HepG2 (cell line): ENCODE data around the gene PLXNA4. TPM values are rescaled to one million over a fixed set of nuclear protein-coding genes. Genes with fewer than 3 reads are reported as not detected.

Source experiments
- ATAC-seq: fragments of 200-7000 bp; cut with Tn5 transposase; 3 replicates; pipeline ENCODE4 v1.9.1; 2020; ENCODE audit warnings: mild to moderate bottlenecking, moderate library complexity
- BruUV-seq: library from RNA; stranded (reverse); fragments of 400-500 nt; replicated peaks from 2 replicates; lab custom pipeline; 2021; lab: Mats Ljungman, UMichigan
- CTCF ChIA-PET: fragments of 300-600 bp; formaldehyde crosslinking; extraction: SDS; loops from one replicate; lab custom pipeline; 2021; ENCODE audit warnings: low total read pairs, inconsistent platforms, low intra/inter-chr PET ratio; lab: Yijun Ruan, JAX
- POLR2A ChIA-PET: fragments of 350-600 bp; sonication (Branson Sonifier 250); formaldehyde crosslinking; loops from one replicate; lab custom pipeline; 2020; ENCODE audit warnings: antibody characterized with exemption, inconsistent platforms; lab: Yijun Ruan, JAX
- DNase-seq: peaks from one replicate; pipeline ENCODE4 v3.0.0-alpha.2; 2015; ENCODE audit warnings: low spot score
- FAIRE-seq: peaks from 3 replicates; lab custom pipeline; 2011; peaks lifted over from hg19 to GRCh38; lab: Jason Lieb, UNC
- H2AFZ ChIP-seq: one replicate; pipeline ENCODE4 v1.6.1; 2011; ENCODE audit warnings: low read length, inconsistent platforms
- H3K27ac ChIP-seq: fragments of 300-600 bp; 3 replicates; pipeline ENCODE4 v1.8.0; 2011; ENCODE audit warnings: mixed run types, mild to moderate bottlenecking, mixed read lengths, low read length, inconsistent platforms; ENCODE audit not compliant: insufficient read depth; ENCODE audit errors: extremely low read length
- H3K27me3 ChIP-seq, 2 experiments: fragments of 200-600 bp in 1 of 2; 2 replicates in 1 of 2; 3 replicates in 1 of 2; pipeline versions ENCODE4 v1.6.0 to v1.8.0; 2011; ENCODE audit warnings: low read length in 2 of 2, mild to moderate bottlenecking in 2 of 2, moderate library complexity in 2 of 2, inconsistent platforms in 1 of 2; ENCODE audit not compliant: insufficient read depth in 2 of 2, control insufficient read depth in 1 of 2
- H3K36me3 ChIP-seq, 2 experiments: fragments of 200-600 bp in 1 of 2; replicated peaks in 1 of 2; 2 replicates in 1 of 2; 3 replicates in 1 of 2; pipeline versions ENCODE4 v1.5.1 to v1.8.0; 2011; ENCODE audit warnings: low read length in 2 of 2, inconsistent platforms in 1 of 2; ENCODE audit not compliant: insufficient read depth in 2 of 2, control insufficient read depth in 1 of 2
- H3K4me1 ChIP-seq: 2 replicates; pipeline ENCODE4 v1.5.1; 2012; ENCODE audit warnings: low read length, inconsistent platforms; ENCODE audit not compliant: insufficient read depth
- H3K4me2 ChIP-seq: 2 replicates; pipeline ENCODE4 v1.6.0; 2011; ENCODE audit warnings: low read depth, low read length, inconsistent platforms
- H3K4me3 ChIP-seq, 3 experiments: fragments of 200-600 bp in 1 of 3; sonication (generic), shearing (Covaris generic) in 1 of 3; replicated peaks in 1 of 3; 2 replicates each; pipeline ENCODE4 v1.5.1; 2011 to 2016; ENCODE audit warnings: low read length in 3 of 3, inconsistent platforms in 2 of 3, low read depth in 2 of 3, mild to moderate bottlenecking in 2 of 3, control low read depth in 1 of 3, mixed read lengths in 1 of 3; ENCODE audit not compliant: insufficient read depth in 1 of 3
- H3K79me2 ChIP-seq: one replicate; pipeline ENCODE4 v1.6.1; 2011; ENCODE audit warnings: low read length, inconsistent platforms; ENCODE audit not compliant: insufficient read depth
- H3K9ac ChIP-seq: 2 replicates; pipeline ENCODE4 v1.6.0; 2011; ENCODE audit warnings: mild to moderate bottlenecking, low read depth, low read length, inconsistent platforms; ENCODE audit not compliant: insufficient read depth
- H3K9me3 ChIP-seq: 2 replicates; pipeline ENCODE4 v1.5.1; 2012; ENCODE audit warnings: mild to moderate bottlenecking, low read length
- H4K20me1 ChIP-seq: 2 replicates; pipeline ENCODE4 v1.6.0; 2011; ENCODE audit warnings: inconsistent platforms, mild to moderate bottlenecking, low read length, moderate library complexity; ENCODE audit not compliant: insufficient read depth
- AHR ChIP-seq: IDR thresholded peaks from 2 replicates; pipeline ENCODE4 v1.6.1; 2018; ENCODE audit warnings: missing genetic modification reagents, missing compliant biosample characterization
- EHMT2 ChIP-seq: fragments of 200-600 bp; sonication (generic); IDR thresholded peaks from 2 replicates; pipeline ENCODE4 v1.7.0; 2017; ENCODE audit warnings: antibody characterized with exemption, low read depth, low read length, borderline replicate concordance
- HMG20B ChIP-seq: conservative IDR thresholded peaks from 2 replicates; pipeline ENCODE4 v1.6.1; 2016; ENCODE audit warnings: missing genetic modification reagents, missing compliant biosample characterization
- POLR2A ChIP-seq, 2 experiments: IDR thresholded peaks; 2 replicates each; pipeline ENCODE4 v1.6.1; 2011; ENCODE audit warnings: low read depth in 2 of 2, low read length in 2 of 2, mild to moderate bottlenecking in 1 of 2, moderate library complexity in 1 of 2; ENCODE audit not compliant: insufficient read depth in 1 of 2
- TBL1XR1 ChIP-seq: fragments of 150-350 bp; IDR thresholded peaks from 2 replicates; pipeline ENCODE4 v1.6.1; 2014; ENCODE audit warnings: borderline replicate concordance, low read length; ENCODE audit not compliant: partially characterized antibody
- TRIM24 ChIP-seq: sonication (generic); formaldehyde crosslinking; IDR thresholded peaks from 2 replicates; pipeline ENCODE4 v1.8.0; 2022; ENCODE audit warnings: mild to moderate bottlenecking, missing genetic modification reagents
- XRCC5 ChIP-seq: fragments of 200-400 bp; formaldehyde crosslinking; optimal IDR thresholded peaks from 2 replicates; pipeline ENCODE3; 2017; ENCODE audit warnings: mild to moderate bottlenecking, low read length
- ZFX ChIP-seq: sonication (generic); formaldehyde crosslinking; IDR thresholded peaks from 2 replicates; pipeline ENCODE4 v1.4.0; 2020; ENCODE audit warnings: mild to moderate bottlenecking, low read depth, missing genetic modification reagents, moderate library complexity
- ZSCAN25 ChIP-seq: sonication (generic); formaldehyde crosslinking; IDR thresholded peaks from 2 replicates; pipeline ENCODE4 v1.8.0; 2022; ENCODE audit warnings: mild to moderate bottlenecking, missing genetic modification reagents
- WGBS: methylation state at CpG from one replicate; pipeline ENCODE4 v1.1.6; 2017; ENCODE audit warnings: low lambda C conversion rate; 5-methylcytosine and 5-hydroxymethylcytosine counted together
- in situ Hi-C: cut with HindIII; loops from 2 replicates; pipeline ENCODE4 v1.10.0; 2017; ENCODE audit warnings: low pct_unique_long_range_greater_than_20kb; ENCODE audit not compliant: extremely low pct_ligation_motif_present
- intact Hi-C: fragments of 100-400 bp; cut with micrococcal nuclease; formaldehyde crosslinking; loops from one replicate; pipeline ENCODE4 v1.10.0; 2022; ENCODE audit not compliant: unreplicated experiment
- polyA plus RNA-seq, 8 experiments: library from polyadenylated mRNA; depleted of rRNA in 3 of 8; stranded (reverse) in 7 of 8; unstranded in 1 of 8; fragments of >200 nt; fragmentation: Illumina TruSeq in 4 of 8; extraction: Trizol in 4 of 8; gene quantifications; 2 replicates each; pipeline versions ENCODE4 v1.2.1 to v1.2.3, GENCODE V29; 2011 to 2016; ENCODE audit warnings: low read depth in 4 of 8, missing spikeins in 1 of 8, mixed read lengths in 1 of 8; ENCODE audit not compliant: insufficient read depth in 1 of 8
- total RNA-seq, 5 experiments: library from RNA; depleted of rRNA; stranded (reverse); fragments of >200 nt; fragmentation: Illumina TruSeq; extraction: Trizol; gene quantifications; 2 replicates each; pipeline ENCODE4 v1.2.3, GENCODE V29; 2016; ENCODE audit warnings: low read depth in 1 of 5
- TF ChIP-seq, protein P1 (sequence below): IDR thresholded peaks from 2 replicates; pipeline ENCODE4 v1.6.1; 2016; ENCODE audit warnings: missing biosample characterization, missing genetic modification reagents, low read depth

PLXNA4 gene
- total and polyA plus RNA-seq, 2 of the 13 experiments (the other 11 are each of a cell fraction or from before 2014, with no cell fraction given): 0.01 to 0.04 TPM

GRCh38 chr7:132154695-132155471 lies 421.4 kb downstream of the PLXNA4 start:
- CTCF ChIA-PET: no interaction called here
- Histone ChIP-seq H3K36me3 (no peaks in the 10 kb centered on the region), H3K4me3 (no peak overlapping the region), H3K27me3 (peaks cover 3 to 59% of the 10 kb centered on the region in 2 experiments)
- no peak for DNase-seq
- no peak for TF ChIP-seq EHMT2
- TF ChIP-seq AHR: no peak
- TF ChIP-seq TRIM24 (CRISPR knock-in tag): no peak
- no peak for TF ChIP-seq ZSCAN25 (CRISPR knock-in tag)
- no peak for TF ChIP-seq XRCC5
- TF ChIP-seq HMG20B (CRISPR knock-in tag): no peak
- no peak for TF ChIP-seq TBL1XR1
- TF ChIP-seq, protein P1, sequence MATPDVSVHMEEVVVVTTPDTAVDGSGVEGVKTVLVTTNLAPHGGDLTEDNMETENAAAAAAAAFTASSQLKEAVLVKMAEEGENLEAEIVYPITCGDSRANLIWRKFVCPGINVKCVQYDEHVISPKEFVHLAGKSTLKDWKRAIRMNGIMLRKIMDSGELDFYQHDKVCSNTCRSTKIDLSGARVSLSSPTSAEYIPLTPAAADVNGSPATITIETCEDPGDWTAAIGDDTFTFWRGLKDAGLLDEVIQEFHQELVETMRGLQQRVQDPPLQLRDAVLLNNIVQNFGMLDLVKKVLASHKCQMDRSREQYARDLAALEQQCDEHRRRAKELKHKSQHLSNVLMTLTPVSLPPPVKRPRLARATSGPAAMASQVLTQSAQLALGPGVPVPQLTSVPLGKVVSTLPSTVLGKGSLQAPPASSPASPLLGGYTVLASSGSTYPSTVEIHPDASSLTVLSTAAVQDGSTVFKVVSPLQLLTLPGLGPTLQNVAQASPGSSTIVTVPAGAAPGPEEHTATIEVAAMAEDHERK (CRISPR knock-in tag): no peak
- no peak for TF ChIP-seq ZFX
- TF ChIP-seq POLR2A (IDR thresholded peaks at IDR 0.05; ENCODE audit: insufficient read depth in 1 of 2, low read depth in 2 of 2, low read length in 2 of 2): no peak
- TF ChIP-seq, all 625 proteins: peak for 0
- POLR2A ChIA-PET: no interaction called here
- Histone ChIP-seq H3K4me1 (no peaks in the 10 kb centered on the region), H2AFZ (no peak overlapping the region), H3K9ac (no peak overlapping the region), H3K79me2 (no peaks in the 10 kb centered on the region), H3K4me2 (no peak overlapping the region), H4K20me1 (no peaks in the 10 kb centered on the region), H3K9me3 (no peaks in the 10 kb centered on the region), H3K27ac (no peak overlapping the region)
- intact Hi-C loops (no loop called here), in situ Hi-C loops (loop anchor here (10.0 kb wide), 1 partner anchor 210 kb away; no protein-coding TSS in a partner anchor)
- no peak for FAIRE-seq
- ATAC-seq: no peak
- WGBS: 18% methylated on average over 8 of the region's 8 CpGs
- BruUV-seq: no TSS peak
